ENCODE measurements around the gene NEK11.

The NEK11 gene

GRCh38 chr3:131224886-131225550, 198.3 kb downstream of the NEK11 start:
- DNase-seq (ENCODE audit: low read depth): no peak

- no peak for DNase-seq (ENCODE audit: low read depth)
Observed at GRCh38 chr3:131228522-131228921, 201.8 kb downstream of the NEK11 start.

- DNase-seq (ENCODE audit: low read depth): no peak
Observed at GRCh38 chr3:131231710-131232389, 205.2 kb downstream of the NEK11 start.

GRCh38 chr3:131232711-131233267, 206.1 kb downstream of the NEK11 start:
- no peak for DNase-seq (ENCODE audit: low read depth)

GRCh38 chr3:131233900-131234668, 207.4 kb downstream of the NEK11 start:
- no peak for DNase-seq (ENCODE audit: low read depth)

GRCh38 chr3:131236421-131236820, 209.7 kb downstream of the NEK11 start:
- no peak for DNase-seq (ENCODE audit: low read depth)

DNA sequence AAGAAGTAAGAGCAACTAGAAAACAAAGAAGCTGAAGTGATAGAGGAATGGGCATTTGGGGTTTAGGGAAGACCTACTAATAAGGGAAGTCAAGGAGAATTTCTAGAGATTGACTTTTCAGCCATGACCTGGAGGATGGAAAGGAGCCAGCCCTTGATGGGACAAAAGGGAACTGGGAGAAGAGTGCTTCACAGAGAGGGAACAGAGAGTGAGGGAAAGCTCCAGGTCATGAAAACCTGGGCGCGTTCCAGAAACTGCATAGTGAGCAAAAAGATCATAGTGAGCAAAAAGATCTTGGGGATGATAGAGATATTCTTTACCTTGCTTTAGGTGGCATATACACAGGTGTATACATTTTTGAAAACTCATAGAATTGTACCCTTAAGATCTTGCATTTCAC, 211.8 kb downstream of the NEK11 start:
- no peak for DNase-seq (ENCODE audit: low read depth)

GRCh38 chr3:131239267-131239666, 212.6 kb downstream of the NEK11 start:
- no peak for DNase-seq (ENCODE audit: low read depth)

GRCh38 chr3:131242201-131242600, 215.5 kb downstream of the NEK11 start:
- DNase-seq (ENCODE audit: low read depth): no peak

GRCh38 chr3:131250466-131250865, 223.8 kb downstream of the NEK11 start:
- no peak for DNase-seq (ENCODE audit: low read depth)

DNA sequence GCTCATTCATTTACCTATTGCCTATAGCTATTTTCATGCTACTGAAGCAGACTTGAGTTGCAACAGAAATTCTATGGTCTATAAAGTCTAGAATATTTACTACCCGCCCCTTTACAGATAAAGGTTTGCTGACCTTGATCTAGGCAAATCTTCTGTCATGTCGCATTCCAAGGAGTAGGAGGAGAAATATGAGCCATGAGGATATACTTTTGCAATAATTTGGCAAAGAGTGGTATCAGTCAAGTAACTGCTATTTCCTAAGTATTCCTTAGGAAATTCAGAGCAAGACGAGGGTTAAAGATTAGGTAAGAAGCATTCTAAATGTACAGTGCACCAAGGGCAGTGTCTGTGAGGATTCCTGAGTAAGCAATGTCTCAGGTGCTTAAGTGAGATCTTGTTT, 233.8 kb downstream of the NEK11 start:
- no peak for DNase-seq (ENCODE audit: low read depth)

GRCh38 chr3:131261104-131261503, 234.4 kb downstream of the NEK11 start:
- no peak for DNase-seq (ENCODE audit: low read depth)

GRCh38 chr3:131275556-131275955, 248.9 kb downstream of the NEK11 start:
- no peak for DNase-seq (ENCODE audit: low read depth)

- DNase-seq (ENCODE audit: low read depth): no peak
Observed at GRCh38 chr3:131277836-131278497, 251.3 kb downstream of the NEK11 start.

DNA sequence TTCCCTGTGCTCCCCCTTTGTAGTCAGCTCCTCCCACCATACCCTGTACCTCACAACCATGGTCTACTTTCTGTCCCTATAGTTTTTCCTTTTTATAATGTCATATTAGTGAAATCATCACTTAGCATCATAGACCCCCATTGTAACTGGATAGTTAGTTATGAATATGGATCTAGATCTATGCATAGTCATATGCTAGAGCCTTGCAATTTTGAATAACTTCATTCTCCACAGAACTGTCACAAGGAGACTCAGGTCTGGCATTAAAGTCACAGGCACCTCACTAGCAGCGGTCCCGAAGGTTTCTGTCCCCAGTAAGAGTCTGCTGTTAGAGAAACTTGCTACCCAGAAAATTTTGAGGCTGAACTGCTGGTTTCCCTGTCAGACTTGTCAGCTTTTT, 252.9 kb downstream of the NEK11 start:
- DNase-seq (ENCODE audit: low read depth): no peak

- no peak for DNase-seq (ENCODE audit: low read depth)
Observed at GRCh38 chr3:131282379-131282778, 255.7 kb downstream of the NEK11 start.

GRCh38 chr3:131282967-131283366, 256.3 kb downstream of the NEK11 start:
- no peak for DNase-seq (ENCODE audit: low read depth)

- no peak for DNase-seq (ENCODE audit: low read depth)
Observed at GRCh38 chr3:131283862-131284261, 257.2 kb downstream of the NEK11 start.

DNA sequence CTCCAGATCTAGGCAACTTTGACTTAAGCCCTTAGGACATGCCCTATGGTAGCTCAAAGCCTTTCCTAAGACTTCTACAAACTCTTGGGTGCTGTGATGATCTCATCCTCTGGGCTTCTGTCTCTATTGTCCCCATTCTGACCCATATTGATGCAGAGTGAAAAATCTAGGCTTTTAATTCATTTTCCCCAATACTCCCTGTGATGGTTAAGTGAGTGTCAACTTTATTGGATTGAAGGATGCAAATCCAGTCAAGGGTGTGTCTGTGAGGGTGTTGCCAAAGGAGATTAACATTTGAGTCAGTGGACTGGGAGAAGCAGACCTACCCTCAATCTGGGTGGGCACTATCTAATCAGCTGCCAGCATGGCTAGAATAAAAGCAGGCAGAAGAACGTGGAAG, 257.6 kb downstream of the NEK11 start:
- DNase-seq (ENCODE audit: low read depth): no peak

DNA sequence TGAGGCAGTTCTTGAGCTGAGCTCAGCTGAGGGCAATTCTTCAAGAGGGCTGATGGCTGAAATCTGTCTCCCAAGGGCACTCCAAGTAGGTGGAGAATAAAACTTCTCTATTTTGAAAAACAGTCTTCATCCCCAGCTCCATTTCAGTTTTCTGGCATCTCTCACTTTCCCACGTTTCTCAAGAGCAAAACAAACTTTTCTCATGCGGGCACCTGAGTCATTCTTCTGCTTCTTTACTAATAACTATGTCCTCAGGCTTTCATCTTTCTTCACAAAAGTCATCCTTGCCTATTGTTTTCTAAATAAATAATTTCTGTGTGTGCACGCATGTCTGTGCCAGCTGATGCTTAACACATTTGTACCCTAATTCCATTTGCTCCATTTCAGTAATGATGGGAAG, 258.8 kb downstream of the NEK11 start:
- no peak for DNase-seq (ENCODE audit: low read depth)

- no peak for DNase-seq (ENCODE audit: low read depth)
Observed at GRCh38 chr3:131299836-131300235, 273.2 kb downstream of the NEK11 start.

GRCh38 chr3:131303848-131304247, 277.2 kb downstream of the NEK11 start:
- no peak for DNase-seq (ENCODE audit: low read depth)

All from activated T-cell treated with anti-CD3 and anti-CD28 coated beads for 48 hours (primary cell).